Endodermal cell (in vitro differentiated cells): ENCODE data around the gene NEK8. TPM values are rescaled to one million over a fixed set of nuclear protein-coding genes. Genes with fewer than 3 reads are reported as not detected.

Experiments used
- DNase-seq: peaks from one replicate; pipeline ENCODE4 v3.0.0-alpha.2; 2017
- H3K27ac ChIP-seq: 2 replicates; pipeline ENCODE4 v1.5.1; 2013; ENCODE audit warnings: mild to moderate bottlenecking, low read depth, low read length, moderate library complexity
- H3K27me3 ChIP-seq: 2 replicates; pipeline ENCODE4 v1.6.1; 2013; ENCODE audit warnings: mild to moderate bottlenecking, low read length, moderate library complexity; ENCODE audit not compliant: insufficient read depth, control insufficient read depth, poor library complexity, severe bottlenecking
- H3K36me3 ChIP-seq: 2 replicates; pipeline ENCODE4 v1.7.0; 2013; ENCODE audit warnings: mild to moderate bottlenecking, low read length, moderate library complexity; ENCODE audit not compliant: control insufficient read depth, insufficient read depth
- H3K4me1 ChIP-seq: one replicate; pipeline ENCODE4 v1.7.0; 2013; ENCODE audit warnings: low read length; ENCODE audit not compliant: control insufficient read depth, insufficient read depth
- H3K4me3 ChIP-seq: 2 replicates; pipeline ENCODE4 v1.5.1; 2013; ENCODE audit warnings: mild to moderate bottlenecking, low read length, moderate library complexity
- H3K9ac ChIP-seq: 2 replicates; pipeline ENCODE4 v1.6.1; 2013; ENCODE audit warnings: mild to moderate bottlenecking, low read length, moderate library complexity; ENCODE audit not compliant: poor library complexity, severe bottlenecking; ENCODE audit errors: extremely low read depth
- H3K9me3 ChIP-seq: 2 replicates; pipeline ENCODE4 v1.6.1; 2013; ENCODE audit warnings: mild to moderate bottlenecking, low read length, moderate library complexity; ENCODE audit not compliant: control insufficient read depth
- H3K27ac Mint-ChIP-seq: 2 replicates; pipeline ENCODE4 v1.8.0; 2020; ENCODE audit warnings: mixed read lengths
- H3K27me3 Mint-ChIP-seq: 2 replicates; pipeline ENCODE4 v1.8.0; 2021; ENCODE audit warnings: mild to moderate bottlenecking, mixed read lengths; ENCODE audit not compliant: insufficient read depth
- H3K36me3 Mint-ChIP-seq: 2 replicates; pipeline ENCODE4 v1.8.0; 2020; ENCODE audit warnings: low read depth, mixed read lengths
- H3K4me1 Mint-ChIP-seq: 2 replicates; pipeline ENCODE4 v1.8.0; 2020; ENCODE audit warnings: mixed read lengths
- H3K4me3 Mint-ChIP-seq: 2 replicates; pipeline ENCODE4 v1.8.0; 2020; ENCODE audit warnings: mild to moderate bottlenecking, moderate library complexity, mixed read lengths
- H3K9me3 Mint-ChIP-seq: 2 replicates; pipeline ENCODE4 v1.8.0; 2020; ENCODE audit warnings: mild to moderate bottlenecking, mixed read lengths
- WGBS, 2 experiments: methylation state at CpG; one replicate each; pipeline versions ENCODE4 v1.1.5 to v1.1.7; 2013; ENCODE audit warnings: missing lambda C conversion rate in 2 of 2, mixed read lengths in 1 of 2; ENCODE audit not compliant: insufficient coverage in 1 of 2, insufficient read length in 1 of 2; 5-methylcytosine and 5-hydroxymethylcytosine counted together
- total RNA-seq, 2 donors: library from RNA; stranded (reverse); fragmentation: NEBNext Ultra II Directional in 1 of 2; extraction: Animal tissue kit (Norgen Biotek cat#: 25700) in 1 of 2; gene quantifications; 2 replicates in 1 of 2; 3 replicates in 1 of 2; pipeline ENCODE4 v1.2.1, GENCODE V29; 2021
- TF ChIP-seq, protein P1 (sequence below): fragments of 200-600 bp; sonication (generic); conservative IDR thresholded peaks from 2 replicates; pipeline ENCODE4 v1.5.0; 2021; ENCODE audit warnings: antibody characterized with exemption, mild to moderate bottlenecking

The NEK8 gene
- total RNA-seq, 2 donors from 2014 or later = 11.2 to 15.7 TPM

- 93 to 94% methylated on average over 9 to 10 of the region's 10 CpGs for WGBS, 2 experiments
- no peaks in the 10 kb centered on the region for H3K27me3 Mint-ChIP-seq
Observed at GRCh38 chr17:28740406-28741357, 12.1 kb downstream of the NEK8 start.

DNA sequence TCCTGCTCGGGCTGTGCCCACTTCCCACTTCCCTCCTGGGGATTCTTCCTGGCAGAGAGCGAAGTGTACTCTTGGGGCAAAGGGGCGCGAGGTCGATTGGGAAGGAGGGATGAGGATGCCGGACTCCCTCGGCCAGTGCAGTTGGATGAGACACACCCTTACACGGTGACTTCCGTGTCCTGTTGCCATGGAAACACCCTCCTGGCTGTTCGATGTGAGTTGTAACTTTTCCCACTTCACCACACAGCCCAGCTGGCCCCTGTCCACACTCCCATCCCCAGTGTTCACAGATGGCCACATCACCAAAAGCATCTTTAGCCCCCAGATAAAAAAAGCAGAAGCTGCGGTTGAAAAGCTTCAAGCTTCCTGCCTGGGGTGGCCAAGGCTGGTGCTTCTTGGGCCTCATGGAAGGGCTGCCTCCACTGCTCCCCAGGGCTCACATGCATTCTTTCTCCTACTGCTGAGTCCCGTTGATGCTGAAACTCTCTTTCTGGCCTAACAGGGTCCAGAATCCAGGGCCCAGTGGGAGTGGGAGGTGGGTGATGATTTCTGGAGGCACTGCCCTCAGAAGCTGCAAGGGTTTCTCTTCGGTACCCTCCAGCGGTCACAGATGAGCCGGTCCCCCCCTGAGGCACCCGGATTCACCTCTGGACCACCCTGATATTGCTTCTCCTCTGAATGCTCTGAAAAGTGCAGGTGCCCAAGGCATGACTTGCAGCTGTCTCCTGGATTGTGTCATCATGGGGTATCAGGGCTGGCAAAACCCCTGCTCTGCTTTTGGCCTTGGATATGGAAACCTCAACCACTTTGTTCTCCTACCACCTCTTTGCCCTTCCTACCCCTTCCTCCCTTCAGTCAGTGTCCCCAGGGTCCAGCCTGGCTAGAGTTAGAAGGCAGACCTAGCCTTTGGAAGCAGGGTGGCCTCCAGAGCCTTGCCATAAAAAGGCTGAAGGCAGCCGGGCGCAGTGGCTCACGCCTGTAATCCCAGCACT lies 13.1 kb downstream of the NEK8 start:
- WGBS, 2 experiments = 91 to 93% methylated on average over 13 to 19 of the region's 19 CpGs
- H3K36me3 Mint-ChIP-seq = peaks cover 28% of the 10 kb centered on the region
- Histone ChIP-seq H3K27me3 (no peaks in the 10 kb centered on the region), H3K9ac (no peak overlapping the region), H3K27ac (no peak overlapping the region), H3K4me3 (no peak overlapping the region), H3K36me3 (peaks cover 15% of the 10 kb centered on the region), H3K4me1 (peaks cover 8% of the 10 kb centered on the region), H3K9me3 (no peaks in the 10 kb centered on the region)
- peaks cover 9% of the 10 kb centered on the region for H3K4me1 Mint-ChIP-seq
- H3K4me3 Mint-ChIP-seq = no peak overlapping the region
- H3K27ac Mint-ChIP-seq = no peak overlapping the region
- no peak for DNase-seq
- no peaks in the 10 kb centered on the region for H3K9me3 Mint-ChIP-seq
- TF ChIP-seq, protein P1, sequence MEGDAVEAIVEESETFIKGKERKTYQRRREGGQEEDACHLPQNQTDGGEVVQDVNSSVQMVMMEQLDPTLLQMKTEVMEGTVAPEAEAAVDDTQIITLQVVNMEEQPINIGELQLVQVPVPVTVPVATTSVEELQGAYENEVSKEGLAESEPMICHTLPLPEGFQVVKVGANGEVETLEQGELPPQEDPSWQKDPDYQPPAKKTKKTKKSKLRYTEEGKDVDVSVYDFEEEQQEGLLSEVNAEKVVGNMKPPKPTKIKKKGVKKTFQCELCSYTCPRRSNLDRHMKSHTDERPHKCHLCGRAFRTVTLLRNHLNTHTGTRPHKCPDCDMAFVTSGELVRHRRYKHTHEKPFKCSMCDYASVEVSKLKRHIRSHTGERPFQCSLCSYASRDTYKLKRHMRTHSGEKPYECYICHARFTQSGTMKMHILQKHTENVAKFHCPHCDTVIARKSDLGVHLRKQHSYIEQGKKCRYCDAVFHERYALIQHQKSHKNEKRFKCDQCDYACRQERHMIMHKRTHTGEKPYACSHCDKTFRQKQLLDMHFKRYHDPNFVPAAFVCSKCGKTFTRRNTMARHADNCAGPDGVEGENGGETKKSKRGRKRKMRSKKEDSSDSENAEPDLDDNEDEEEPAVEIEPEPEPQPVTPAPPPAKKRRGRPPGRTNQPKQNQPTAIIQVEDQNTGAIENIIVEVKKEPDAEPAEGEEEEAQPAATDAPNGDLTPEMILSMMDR = no peak
- H3K27me3 Mint-ChIP-seq = no peaks in the 10 kb centered on the region

More at GRCh38 chr17:28740406-28741357, 12.1 kb downstream of the NEK8 start:
- no peaks in the 10 kb centered on the region for H3K4me1 ChIP-seq
- H3K4me3 ChIP-seq = no peak overlapping the region
- no peak for DNase-seq
- H3K27ac ChIP-seq = no peak overlapping the region
- Mint-ChIP-seq H3K9me3 (no peaks in the 10 kb centered on the region), H3K4me3 (no peak overlapping the region), H3K27ac (no peak overlapping the region), H3K4me1 (peaks cover 2% of the 10 kb centered on the region), H3K36me3 (peaks cover 25% of the 10 kb centered on the region)
- no peaks in the 10 kb centered on the region for H3K9me3 ChIP-seq
- no peaks in the 10 kb centered on the region for H3K27me3 ChIP-seq
- TF ChIP-seq, protein P1 = no peak
- H3K9ac ChIP-seq = no peak overlapping the region
- peaks cover 6% of the 10 kb centered on the region for H3K36me3 ChIP-seq
